Islet of Langerhans (tissue), 1 donor: ENCODE results near the gene ZNF768.
"Not testable (repeated sequence)": the region's sequence is repeated elsewhere in the genome, so short reads cannot be mapped to it uniquely, and the experiment has no call there.

ENCODE experiments used
- FAIRE-seq: peaks from one replicate; lab custom pipeline; 2011; peaks lifted over from hg19 to GRCh38; lab: Jason Lieb, UNC

The ZNF768 gene

DNA sequence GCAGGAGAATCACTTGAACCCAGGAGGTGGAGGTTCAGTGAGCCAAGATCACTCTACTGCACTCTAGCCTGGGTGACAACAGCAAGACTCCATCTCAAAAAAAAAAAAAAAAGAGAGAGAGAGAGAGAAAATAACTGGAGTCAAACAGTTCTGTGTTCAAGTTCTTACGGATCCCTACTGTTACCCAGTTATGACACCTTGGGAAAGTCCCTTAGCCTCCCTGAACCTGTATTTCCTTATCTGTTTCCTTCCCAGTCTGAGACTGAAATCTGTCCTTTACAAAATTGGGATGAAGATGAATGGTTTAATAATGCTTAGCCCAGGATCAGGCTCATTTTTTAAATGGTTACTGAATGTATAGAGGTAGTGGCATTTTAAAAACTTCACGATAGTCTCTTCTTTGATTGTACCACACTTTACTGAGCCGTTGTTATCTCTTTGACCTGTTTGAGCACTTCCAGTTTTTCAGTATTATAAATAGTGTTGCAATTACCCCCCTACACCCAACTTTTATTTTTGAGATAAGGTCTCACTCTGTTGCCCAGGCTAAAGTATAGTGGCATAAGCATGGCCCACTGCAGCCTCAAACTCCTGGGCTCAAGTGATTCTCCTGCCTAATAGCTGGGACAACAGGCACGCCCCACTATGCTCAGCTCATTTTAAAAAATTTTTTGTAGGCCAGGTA is 17.1 kb downstream of the ZNF768 start:
- no peak for FAIRE-seq

DNA sequence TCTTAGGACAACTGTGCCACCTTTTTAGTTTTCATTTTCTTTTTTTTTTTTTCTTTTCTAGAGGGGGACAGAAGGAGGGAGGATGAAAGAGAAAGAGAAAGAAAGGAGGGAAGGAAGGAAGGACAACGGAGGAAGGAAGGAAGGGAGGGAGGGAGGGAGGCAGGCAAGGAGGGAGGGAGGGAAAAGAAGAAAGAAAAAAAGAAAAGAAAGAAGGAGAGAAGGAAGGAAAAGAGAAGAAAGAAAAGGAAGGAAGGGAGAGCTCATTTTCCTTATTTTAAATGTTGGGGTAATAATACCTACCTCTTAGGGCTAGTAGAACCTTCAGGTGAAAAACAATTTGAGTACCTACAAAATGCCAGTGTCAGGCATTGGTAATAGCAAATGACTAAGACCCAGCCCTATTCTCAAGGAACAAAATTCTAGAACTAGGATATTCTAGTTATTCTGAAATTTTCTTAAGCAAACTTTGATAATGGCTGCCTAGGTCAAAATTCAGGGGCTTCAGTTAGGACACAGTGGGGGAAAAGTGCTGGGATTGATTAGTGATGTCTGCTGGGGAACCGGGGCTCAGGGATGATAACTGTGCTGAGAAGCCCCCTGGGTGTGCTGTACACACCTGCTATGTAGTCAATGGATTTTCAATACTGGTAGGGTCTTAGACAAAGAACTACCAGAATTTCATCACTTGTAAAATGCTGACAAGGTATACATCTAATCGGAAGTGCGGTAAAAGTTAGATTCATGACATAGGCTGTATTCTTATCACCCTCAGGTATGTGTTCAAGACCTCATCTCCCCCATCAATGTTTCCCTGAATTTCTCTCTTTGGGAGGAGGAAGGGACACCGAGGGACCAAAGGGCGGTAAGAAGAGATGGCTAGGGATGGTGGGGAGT is 22.7 kb downstream of the ZNF768 start:
- FAIRE-seq: no peak

DNA sequence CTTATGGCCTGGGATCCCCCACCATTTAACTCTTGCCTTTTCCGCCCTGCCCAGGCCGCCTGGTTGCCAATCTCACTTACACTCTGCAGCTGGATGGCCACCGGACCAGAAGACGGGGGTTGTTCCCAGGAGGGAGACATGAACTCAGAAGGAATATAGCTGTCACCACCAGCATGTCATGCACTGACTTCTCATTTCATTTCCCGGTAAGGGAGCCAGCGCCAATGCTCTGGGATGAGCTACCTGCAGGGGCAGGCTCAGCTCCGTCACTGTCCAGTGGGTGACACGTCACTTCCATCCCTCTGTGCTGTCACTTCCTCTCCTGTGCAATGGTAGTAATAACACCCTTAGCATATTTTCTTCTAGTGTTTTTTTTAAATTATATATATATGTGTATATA is 27.1 kb downstream of the ZNF768 start:
- FAIRE-seq: no peak

DNA sequence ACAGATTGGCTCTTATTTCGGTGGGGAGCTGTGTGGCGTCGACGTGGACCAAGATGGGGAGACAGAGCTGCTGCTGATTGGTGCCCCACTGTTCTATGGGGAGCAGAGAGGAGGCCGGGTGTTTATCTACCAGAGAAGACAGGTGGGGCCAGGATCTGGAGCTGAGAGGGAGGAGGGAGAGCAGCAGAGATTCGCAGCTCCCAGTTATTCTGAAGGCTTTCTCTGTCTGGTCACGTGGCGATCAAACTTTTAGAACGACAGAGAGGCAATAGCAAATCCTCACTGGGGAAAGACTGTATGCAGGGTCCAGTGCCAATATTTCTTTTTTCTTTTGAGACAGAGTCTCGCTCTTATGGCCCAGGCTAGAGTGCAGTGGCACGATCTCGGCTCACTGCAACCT is 31.7 kb downstream of the ZNF768 start:
- FAIRE-seq: no peak

DNA sequence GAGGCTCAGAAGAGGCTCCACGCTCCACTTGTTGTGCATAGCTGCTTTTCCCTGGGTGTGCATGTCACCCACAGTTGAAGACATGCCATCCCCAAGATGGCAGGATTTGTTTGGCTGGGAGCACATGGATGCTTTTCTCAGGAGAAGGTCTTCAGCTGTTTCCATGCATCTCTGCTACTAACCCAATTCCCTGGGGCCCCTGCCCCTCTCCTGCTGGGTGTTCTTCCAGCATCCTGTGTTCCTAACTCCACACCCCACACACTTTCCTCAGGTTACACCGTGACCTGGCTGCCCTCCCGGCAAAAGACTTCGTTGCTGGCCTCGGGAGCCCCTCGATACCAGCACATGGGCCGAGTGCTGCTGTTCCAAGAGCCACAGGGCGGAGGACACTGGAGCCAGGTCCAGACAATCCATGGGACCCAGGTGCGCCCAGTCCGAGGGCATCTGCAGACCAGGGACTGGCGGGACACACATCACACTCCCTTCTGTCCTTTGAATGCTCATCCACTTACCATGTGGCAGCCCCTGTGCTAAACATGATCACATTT is 32.4 kb downstream of the ZNF768 start:
- FAIRE-seq: no peak

DNA sequence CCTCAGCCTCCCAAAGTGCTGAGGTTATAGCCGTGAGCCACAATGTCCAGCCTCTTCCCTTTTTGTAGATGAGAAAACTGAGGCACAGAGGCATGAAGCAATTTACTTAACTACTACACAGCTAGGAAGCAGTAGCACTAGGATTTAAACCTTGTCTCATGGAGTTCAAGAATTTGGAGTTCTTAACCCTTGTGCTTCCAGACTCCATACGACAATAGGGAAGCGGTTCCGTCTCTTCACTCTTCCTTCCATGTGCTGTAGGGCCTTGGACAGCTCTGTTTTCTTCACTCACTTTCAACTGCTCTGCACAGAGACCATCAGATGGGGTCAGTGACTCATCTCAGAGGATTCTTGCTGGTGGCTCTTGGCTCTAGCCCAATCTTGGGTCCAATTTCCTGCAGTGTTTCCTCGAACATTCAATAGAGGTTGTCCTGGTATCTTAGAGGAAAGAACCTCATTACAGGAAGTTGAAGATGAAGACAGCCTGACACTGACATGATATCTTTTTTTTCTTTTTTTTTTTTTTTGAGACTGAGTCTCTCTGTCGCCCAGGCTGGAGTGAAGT is 34.5 kb downstream of the ZNF768 start:
- FAIRE-seq: no peak

DNA sequence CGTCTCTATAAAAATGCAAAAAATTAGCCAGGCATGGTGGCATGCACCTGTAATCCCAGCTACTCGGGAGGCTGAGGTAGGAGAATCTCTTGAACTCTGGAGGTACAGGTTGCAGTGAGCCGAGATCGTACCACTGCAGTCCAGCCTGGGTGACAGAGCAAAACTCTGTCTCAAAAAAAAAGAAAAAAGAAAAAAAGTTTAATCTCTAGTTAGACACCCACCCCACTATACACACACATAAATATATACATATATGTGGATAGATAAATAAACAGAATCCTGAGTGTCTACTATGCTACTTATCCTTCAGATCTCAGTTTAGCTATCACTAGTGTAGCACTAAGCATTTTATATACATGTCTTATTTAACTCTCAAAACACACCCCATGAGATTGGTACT is 35.1 kb downstream of the ZNF768 start:
- no peak for FAIRE-seq

DNA sequence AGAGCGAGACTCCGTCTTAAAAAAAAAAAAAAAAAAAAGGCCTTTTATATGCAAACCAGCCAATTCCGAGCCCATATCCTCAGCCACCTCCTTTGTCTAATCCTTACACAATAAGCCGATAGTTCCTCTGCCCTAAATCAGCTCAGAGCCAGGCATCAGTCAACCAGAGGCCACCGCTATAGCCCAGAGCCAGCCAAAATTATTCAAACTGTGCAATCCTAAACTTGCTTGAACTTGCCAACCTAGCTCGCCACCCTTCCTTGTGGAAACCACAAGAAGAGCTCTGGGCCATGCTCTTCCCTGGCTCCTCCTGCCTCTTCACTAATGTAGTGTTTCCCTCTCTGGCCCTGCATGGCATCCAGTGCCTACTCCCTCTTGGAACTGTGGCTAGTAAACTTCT is 36.2 kb downstream of the ZNF768 start:
- no peak for FAIRE-seq

DNA sequence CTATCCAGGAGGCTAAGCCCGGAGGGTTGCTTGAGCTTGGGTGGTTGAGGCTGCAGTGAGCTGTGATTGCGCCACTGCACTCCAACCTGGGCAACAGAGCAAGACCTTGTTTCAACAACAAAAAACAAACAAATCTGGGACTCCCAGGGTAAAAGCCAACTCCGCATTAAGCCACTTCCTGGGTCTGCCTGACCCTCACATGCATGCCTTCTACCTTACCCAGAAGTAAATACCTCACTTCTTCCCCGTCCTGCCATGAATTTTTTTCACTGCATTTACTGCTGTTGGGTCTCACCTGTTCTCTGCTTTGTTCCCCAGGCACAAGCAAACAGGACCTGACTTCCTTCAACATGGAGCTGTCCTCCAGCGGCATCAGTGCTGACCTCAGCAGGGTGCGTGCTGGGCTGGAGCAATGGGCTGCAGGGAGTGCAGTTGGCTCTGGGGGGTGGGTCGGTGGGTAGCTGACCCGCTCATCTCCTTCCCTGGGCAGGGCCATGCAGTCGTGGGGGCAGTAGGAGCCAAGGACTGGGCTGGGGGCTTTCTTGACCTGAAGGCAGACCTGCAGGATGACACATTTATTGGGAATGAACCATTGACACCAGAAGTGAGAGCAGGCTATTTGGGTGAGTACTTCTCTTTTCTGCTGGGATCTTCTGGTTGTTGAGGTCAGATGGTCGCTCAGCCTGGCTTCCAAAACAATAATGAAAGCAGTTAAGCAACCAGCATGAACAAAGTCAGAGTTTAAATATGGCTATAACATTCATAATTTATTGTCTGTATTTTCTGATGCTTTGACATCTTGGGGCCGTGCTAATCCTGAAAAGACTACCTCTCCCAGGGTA is 37.4 kb downstream of the ZNF768 start:
- FAIRE-seq: no peak

DNA sequence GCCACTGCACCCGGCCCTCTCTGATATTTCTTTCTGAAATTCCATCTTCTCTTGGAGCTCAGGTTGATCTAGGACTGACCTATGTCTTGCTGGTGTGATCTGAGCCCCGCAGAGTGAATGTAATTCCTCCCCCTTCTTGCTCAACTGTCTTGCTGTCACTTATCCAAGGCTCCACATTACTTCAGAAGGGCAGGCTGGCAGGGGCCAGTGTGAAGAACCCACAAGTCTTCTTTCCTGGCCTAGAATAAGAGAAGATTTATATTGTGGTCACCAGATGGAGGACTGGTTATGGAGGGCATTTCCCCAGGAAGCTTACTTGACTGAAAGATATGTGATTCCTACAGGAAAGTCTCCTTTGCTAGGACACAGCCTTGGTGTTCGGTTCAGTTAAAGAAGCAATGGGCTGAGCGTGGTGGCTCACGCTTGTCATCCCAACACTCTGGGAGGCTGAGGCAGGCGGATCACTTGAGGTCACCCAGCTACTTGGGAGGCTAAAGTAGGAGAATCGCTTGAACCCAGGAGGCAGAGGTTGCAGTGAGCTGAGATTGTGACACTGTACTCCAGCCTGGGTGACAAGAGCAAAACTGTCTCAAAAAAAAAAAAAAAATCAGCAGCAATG is 40.4 kb downstream of the ZNF768 start:
- FAIRE-seq: no peak

DNA sequence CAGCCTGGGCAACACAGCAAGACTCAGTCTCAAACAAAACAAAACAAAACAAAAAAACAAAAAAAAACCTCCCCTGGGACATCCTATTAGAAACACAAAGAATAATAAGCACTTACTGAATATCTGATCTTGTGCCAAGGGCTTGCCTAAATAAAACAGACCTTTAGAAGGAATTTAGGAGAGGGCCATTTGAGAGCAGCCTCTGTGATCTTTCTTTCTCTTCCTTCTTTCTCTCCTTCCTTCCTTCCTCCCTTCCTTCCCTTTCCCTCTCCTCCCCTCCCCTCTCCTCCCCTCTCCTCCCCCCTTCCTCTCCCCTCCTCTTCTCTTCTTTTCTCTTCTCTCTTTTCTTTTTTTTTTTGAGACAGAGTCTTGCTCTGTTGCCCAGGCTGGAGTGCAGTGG is 41.5 kb downstream of the ZNF768 start:
- no peak for FAIRE-seq

DNA sequence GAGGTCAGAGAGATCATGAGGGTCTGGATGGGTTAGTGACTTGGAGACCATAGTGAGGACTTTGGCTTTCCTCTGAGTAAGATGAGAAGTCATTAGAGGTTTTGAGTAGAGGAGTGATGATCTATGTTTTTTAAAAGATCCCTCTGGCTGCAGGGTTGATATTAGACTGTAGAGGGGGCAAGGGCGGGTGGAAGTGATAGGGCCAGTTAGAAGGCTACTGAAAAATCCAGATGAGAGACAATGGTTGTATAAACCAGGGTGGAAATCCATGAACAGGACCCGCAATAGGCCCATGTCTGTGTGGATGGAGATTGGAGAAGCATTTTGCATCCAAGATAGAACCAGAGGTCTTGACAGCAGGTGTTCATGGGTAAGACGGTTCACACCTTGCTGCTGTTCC is 44.0 kb downstream of the ZNF768 start:
- no peak for FAIRE-seq

DNA sequence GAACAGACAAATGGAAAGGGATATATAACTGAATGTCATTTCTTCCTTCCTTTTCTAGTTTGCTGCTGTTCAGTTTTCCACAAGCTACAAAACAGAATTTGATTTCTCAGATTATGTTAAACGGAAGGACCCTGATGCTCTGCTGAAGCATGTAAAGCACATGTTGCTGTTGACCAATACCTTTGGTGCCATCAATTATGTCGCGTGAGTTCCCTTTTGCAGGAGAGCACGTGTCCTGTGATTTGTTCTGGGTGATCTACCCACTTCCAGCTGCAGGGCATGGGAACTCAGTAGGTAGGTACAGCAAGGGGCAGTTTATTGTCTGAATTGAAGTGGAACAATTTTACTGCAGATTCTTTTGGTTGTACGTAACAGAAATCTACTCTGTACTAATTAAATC is 45.0 kb downstream of the ZNF768 start:
- no peak for FAIRE-seq

DNA sequence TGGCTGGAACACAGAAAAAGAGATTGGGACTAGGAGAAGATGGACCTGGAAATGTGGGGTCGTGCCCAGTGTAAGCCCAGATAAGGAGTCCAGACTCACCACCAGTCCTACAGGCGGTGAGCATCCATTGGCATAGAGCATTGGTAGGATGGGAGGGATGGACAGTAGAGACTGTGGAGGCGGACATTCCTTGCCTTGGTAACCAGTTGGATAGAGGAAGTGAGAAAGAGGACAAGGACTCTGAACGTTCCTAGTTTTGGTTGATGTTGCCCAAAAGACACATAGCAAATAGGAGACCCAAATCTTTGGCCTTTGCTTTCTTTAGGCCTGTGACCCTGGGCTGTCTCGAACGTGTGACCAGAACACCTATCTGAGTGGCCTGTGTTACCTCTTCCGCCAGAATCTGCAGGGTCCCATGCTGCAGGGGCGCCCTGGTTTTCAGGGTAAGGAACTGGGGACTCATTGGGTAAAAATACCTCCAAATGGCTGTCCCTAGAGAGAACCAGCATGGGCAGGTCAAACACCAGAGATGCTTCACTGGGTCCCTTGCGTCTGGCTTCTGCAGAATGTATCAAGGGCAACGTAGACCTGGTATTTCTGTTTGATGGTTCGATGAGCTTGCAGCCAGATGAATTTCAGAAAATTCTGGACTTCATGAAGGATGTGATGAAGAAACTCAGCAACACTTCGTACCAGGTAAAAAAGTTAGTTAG is 47.4 kb downstream of the ZNF768 start:
- FAIRE-seq: no peak

DNA sequence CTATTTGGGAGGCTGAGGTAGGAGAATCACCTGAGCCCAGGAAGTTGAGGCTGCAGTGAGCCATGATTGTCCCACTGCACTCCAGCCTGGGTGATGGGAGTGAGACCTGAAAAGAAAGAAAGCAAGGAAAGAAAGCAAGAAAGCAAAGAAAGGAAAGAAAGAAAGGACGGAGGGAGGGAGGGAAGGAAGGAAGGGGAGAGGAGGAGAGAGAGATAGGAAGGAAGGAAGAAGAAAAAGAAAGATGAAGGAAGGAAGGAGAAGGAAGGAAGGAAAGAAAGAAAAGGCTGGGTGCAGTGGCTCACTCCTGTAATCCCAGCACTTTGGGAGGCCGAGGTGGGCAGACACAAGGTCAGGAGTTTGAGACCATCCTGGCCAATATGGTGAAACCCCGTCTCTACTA is 48.6 kb downstream of the ZNF768 start:
- not testable (repeated sequence) for FAIRE-seq

DNA sequence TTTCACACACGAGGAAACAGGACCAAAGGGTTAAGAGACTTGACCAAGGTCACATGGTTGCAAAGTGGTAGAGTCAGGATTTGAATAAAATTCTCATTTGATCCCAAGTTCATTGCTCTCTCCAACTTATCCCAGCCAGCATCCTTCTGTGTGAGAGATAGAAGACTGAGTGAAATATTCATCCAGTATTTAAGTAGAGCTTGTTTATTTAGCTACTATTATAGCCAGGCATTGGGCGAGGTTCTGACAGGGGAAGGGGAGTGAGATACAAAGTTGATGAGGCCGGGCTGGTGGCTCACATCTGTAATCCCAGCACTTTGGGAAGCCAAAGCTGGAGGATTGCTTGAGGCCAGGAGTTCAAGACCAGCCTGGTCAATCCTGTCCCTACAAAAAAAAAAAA is 49.4 kb downstream of the ZNF768 start:
- FAIRE-seq: no peak

DNA sequence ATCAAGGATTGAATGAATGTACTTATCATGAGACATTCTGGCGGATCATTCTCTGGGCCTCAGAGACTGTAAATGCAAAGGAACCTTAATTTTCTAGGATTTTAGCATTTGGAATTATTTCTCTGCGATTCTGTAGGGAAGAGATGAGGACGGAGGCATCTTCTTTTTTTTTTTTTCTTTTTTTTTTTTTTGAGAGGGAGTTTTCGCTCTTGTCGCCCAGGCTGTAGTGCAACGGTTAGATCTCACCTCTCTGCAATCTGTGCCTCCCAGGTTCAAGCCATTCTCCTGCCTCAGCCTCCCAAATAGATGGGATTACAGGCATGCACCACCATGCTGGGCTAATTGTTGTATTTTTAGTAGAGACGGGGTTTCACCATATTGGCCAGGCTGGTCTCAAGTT is 51.7 kb downstream of the ZNF768 start:
- FAIRE-seq: no peak

DNA sequence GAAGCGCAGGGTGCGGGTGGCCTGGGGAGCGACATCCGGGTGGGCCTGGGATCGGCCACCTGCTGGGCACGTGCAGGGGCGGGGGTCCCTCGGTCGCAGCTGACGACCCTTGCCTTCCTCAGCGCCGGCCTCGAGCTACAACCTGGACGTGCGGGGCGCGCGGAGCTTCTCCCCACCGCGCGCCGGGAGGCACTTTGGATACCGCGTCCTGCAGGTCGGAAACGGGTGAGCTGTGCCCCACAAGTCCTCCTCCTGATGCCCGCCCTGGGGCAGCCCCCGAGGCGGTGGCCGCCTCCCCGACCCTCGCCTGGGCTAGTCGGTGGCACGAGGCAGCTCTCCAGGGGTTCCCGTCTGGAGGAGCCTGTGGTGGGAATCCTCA is 52.3 kb downstream of the ZNF768 start:
- no peak for FAIRE-seq
